OCI-LY7 (cell line): ENCODE results near the gene MAP1A. TPM values are rescaled to one million over a fixed set of nuclear protein-coding genes. Genes with fewer than 3 reads are reported as not detected.

Source experiments
- Bru-seq: library from RNA; stranded (reverse); fragments of 400-500 nt; gene quantifications from one replicate; lab custom pipeline; 2021; lab: Mats Ljungman, UMichigan
- BruChase-seq, 2 experiments: library from RNA; stranded (reverse); fragments of 400-500 nt; gene quantifications; one replicate each; lab custom pipeline; 2021; lab: Mats Ljungman, UMichigan
- BruUV-seq: library from RNA; stranded (reverse); fragments of 400-500 nt; replicated peaks from 2 replicates; lab custom pipeline; 2021; lab: Mats Ljungman, UMichigan
- CTCF ChIA-PET: fragments of 300-600 bp; sonication (Branson Sonifier 250); formaldehyde crosslinking; loops from one replicate; lab custom pipeline; 2022; ENCODE audit warnings: antibody characterized with exemption; ENCODE audit not compliant: unreplicated experiment; lab: Charles Lee
- POLR2A ChIA-PET: fragments of 300-600 bp; sonication (Branson Sonifier 250); formaldehyde crosslinking; loops from one replicate; lab custom pipeline; 2022; ENCODE audit warnings: antibody characterized with exemption; lab: Charles Lee
- DNase-seq: peaks from one replicate; pipeline ENCODE4 v3.0.0-alpha.2; 2015; ENCODE audit warnings: low spot score
- H2AFZ ChIP-seq: fragments of 200-600 bp; sonication (generic), shearing (Covaris generic); 2 replicates; pipeline ENCODE4 v1.6.1; 2014; ENCODE audit warnings: mild to moderate bottlenecking, antibody characterized with exemption, low read length, moderate library complexity
- H3K27ac ChIP-seq: fragments of 200-600 bp; sonication (generic); 2 replicates; pipeline ENCODE4 v1.5.1; 2014; ENCODE audit warnings: mixed run types, low read depth, mild to moderate bottlenecking, moderate library complexity, low read length, inconsistent platforms; ENCODE audit not compliant: poor library complexity, severe bottlenecking
- H3K36me3 ChIP-seq: fragments of 200-600 bp; sonication (generic); 2 replicates; pipeline ENCODE4 v1.6.1; 2014; ENCODE audit warnings: mild to moderate bottlenecking, antibody characterized with exemption, low read length, moderate library complexity, mixed read lengths; ENCODE audit not compliant: insufficient read depth
- H3K4me1 ChIP-seq: fragments of 200-600 bp; sonication (generic); 2 replicates; pipeline ENCODE4 v1.5.1; 2014; ENCODE audit warnings: mild to moderate bottlenecking, low read length; ENCODE audit not compliant: insufficient read depth, poor library complexity, severe bottlenecking
- H3K4me2 ChIP-seq: fragments of 200-600 bp; sonication (generic); 2 replicates; pipeline ENCODE4 v1.6.1; 2014; ENCODE audit warnings: mild to moderate bottlenecking, low read length
- H3K4me3 ChIP-seq: fragments of 200-600 bp; sonication (generic); 2 replicates; pipeline ENCODE4 v1.5.1; 2014; ENCODE audit warnings: mild to moderate bottlenecking, low read depth, low read length; ENCODE audit not compliant: poor library complexity, severe bottlenecking
- H3K79me2 ChIP-seq: fragments of 200-600 bp; sonication (generic); 2 replicates; pipeline ENCODE4 v1.6.1; 2016; ENCODE audit warnings: low read depth, mild to moderate bottlenecking, low read length, moderate library complexity, mixed read lengths; ENCODE audit not compliant: insufficient read depth
- H3K9me2 ChIP-seq: fragments of 200-600 bp; sonication (generic); 2 replicates; pipeline ENCODE4 v1.6.1; 2016; ENCODE audit warnings: mild to moderate bottlenecking, low read length, mixed read lengths; ENCODE audit not compliant: insufficient read depth
- H3K9me3 ChIP-seq: fragments of 200-600 bp; sonication (generic); 2 replicates; pipeline ENCODE4 v1.6.1; 2014; ENCODE audit warnings: mild to moderate bottlenecking, mixed run types, low read length, mixed read lengths
- H4K20me1 ChIP-seq: fragments of 200-600 bp; sonication (generic); 2 replicates; pipeline ENCODE4 v1.6.1; 2014; ENCODE audit warnings: mild to moderate bottlenecking, antibody characterized with exemption, low read length, moderate library complexity, mixed read lengths; ENCODE audit not compliant: insufficient read depth
- CTCF ChIP-seq: fragments of 200-600 bp; sonication (generic); conservative IDR thresholded peaks from 2 replicates; pipeline ENCODE4 v1.5.1; 2014; ENCODE audit warnings: mild to moderate bottlenecking, antibody characterized with exemption, low read length, moderate library complexity, mixed read lengths
- EZH2phosphoT487 ChIP-seq: fragments of 200-600 bp; sonication (generic); IDR thresholded peaks from 2 replicates; pipeline ENCODE4 v1.6.1; 2018; ENCODE audit warnings: low read depth, borderline replicate concordance, mild to moderate bottlenecking, mixed run types, antibody characterized with exemption, low read length, moderate library complexity, mixed read lengths
- intact Hi-C: fragments of 100-400 bp; cut with micrococcal nuclease; formaldehyde crosslinking; loops from one replicate; pipeline ENCODE4 v1.10.0; 2022; ENCODE audit not compliant: unreplicated experiment
- long read RNA-seq: library from polyadenylated mRNA; stranded (forward); transcript quantifications from one replicate; pipeline ENCODE4 v2.0.0, GENCODE V29; 2022
- total RNA-seq, 2 experiments: library from RNA; depleted of rRNA in 1 of 2; stranded (reverse); fragments of >200 nt in 1 of 2; shearing (Covaris generic) in 1 of 2; gene quantifications; 2 replicates each; pipeline ENCODE4 v1.2.3, GENCODE V29; 2014 to 2022

Gene MAP1A
- 3.8 and 4.0 TPM in 2 replicates for total RNA-seq (2014; rRNA removed; shearing (Covaris generic))
- 2.7 and 3.3 TPM in 2 replicates for total RNA-seq (2022)
- percentile 35 among the genes with signal in this experiment for Bru-seq, nascent RNA
- BruChase-seq, experiment 1, labeled RNA remaining after a 6-hour chase: percentile 39 among the genes with signal in this experiment
- BruChase-seq, experiment 2, labeled RNA remaining after a 2-hour chase: percentile 47 among the genes with signal in this experiment
- long read RNA-seq, partial matches to known transcripts: 1 of 1 reads
- long read RNA-seq, other reads (novel, unspliced or antisense): 0 of 1 reads

DNA sequence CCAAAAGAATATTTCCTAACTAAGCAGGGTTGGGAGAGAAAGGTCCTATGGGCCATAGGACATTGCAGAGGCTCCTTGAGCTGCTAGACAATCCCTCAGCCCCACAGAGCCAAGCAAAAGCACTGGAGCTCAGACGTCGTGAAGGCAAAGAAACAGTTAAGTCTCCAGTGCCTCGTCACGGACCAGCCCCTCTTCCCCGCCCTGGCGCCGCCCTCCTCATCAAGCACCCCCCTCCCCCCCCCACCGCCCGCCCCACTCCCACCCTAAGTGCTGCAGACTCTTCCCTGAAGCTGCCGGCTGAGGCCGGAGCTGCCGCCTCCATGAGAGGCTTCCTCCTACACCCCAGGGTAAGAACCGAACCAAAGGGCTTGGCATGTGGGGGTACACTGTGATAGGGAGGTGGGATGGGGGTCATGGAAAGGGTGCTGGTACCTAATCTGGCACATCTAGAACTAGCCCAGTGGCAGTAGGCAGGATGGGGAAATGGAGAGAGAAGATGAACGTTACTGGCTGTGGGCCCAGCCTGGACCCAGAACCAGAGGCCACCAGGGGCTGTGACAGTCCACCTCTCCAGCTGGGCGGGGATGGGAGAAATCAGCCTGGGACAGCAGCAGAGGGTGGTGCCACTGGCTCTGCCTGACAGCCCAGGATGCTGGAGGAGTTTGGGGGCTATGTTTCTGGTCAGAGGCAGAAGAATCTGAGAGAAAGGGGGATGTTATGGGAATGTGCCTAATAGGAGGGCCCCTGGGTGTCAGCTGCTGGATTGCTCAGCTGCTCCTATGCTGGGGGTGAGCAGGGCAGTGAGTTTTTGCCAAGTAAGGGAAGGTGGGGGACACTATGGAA lies at the start of gene MAP1A:
MAP1A (plus strand) TSS at position 255 of the 843 bp plus-strand sequence. CDS start 3,866 bp downstream, outside the sequence.
- ChIA-PET CTCF (no interaction called here), POLR2A (interaction anchor here (0.5 kb wide), 1 partner anchor 161 kb away, joined by 3 read pairs; no protein-coding TSS in a partner anchor)
- Histone ChIP-seq H3K36me3 (no peaks in the 10 kb centered on the region), H3K27ac (peak within 1 kb of the TSS; percentile 9), H3K4me1 (peaks cover 35% of the 10 kb centered on the region), H3K9me2 (no peaks in the 10 kb centered on the region), H2AFZ (peak within 1 kb of the TSS; percentile 66), H3K9me3 (no peaks in the 10 kb centered on the region), H3K4me3 (peak within 1 kb of the TSS; percentile 69), H3K79me2 (no peaks in the 10 kb centered on the region), H3K4me2 (peak within 1 kb of the TSS; percentile 82), H4K20me1 (no peaks in the 10 kb centered on the region)
- DNase-seq: peak; percentile 70
- no peak for TF ChIP-seq CTCF
- TF ChIP-seq EZH2phosphoT487: no peak
- BruUV-seq: no TSS peak
- intact Hi-C loops: no loop called here

GRCh38 chr15:43469867-43470266 lies 47.5 kb upstream of the MAP1A start:
- H3K36me3 ChIP-seq: peaks cover 92% of the 10 kb centered on the region
- H3K4me1 ChIP-seq: no peaks in the 10 kb centered on the region
- CTCF ChIA-PET: no interaction called here
- H3K79me2 ChIP-seq: no peaks in the 10 kb centered on the region
- DNase-seq: no peak
- TF ChIP-seq EZH2phosphoT487 (no peak), CTCF (no peak)
- no peak overlapping the region for H2AFZ ChIP-seq
- POLR2A ChIA-PET: no interaction called here
- H3K4me3 ChIP-seq: no peak overlapping the region
- intact Hi-C loops: no loop called here
- H3K27ac ChIP-seq: no peak overlapping the region
- BruUV-seq: no TSS peak
- no peaks in the 10 kb centered on the region for H4K20me1 ChIP-seq
- no peaks in the 10 kb centered on the region for H3K9me2 ChIP-seq
- no peaks in the 10 kb centered on the region for H3K9me3 ChIP-seq
- H3K4me2 ChIP-seq: no peak overlapping the region
